CD4-positive, alpha-beta T cell treated with Interleukin-15 for 4 hours (primary cell): ENCODE data around the gene C19orf12.

Experiments used
- DNase-seq: peaks from one replicate; pipeline ENCODE4 v3.0.0-alpha.2; 2020; ENCODE audit warnings: low spot score

The C19orf12 gene

GRCh38 chr19:29697523-29698261 lies 17.4 kb downstream of the C19orf12 start:
- DNase-seq = no peak

- no peak for DNase-seq
Observed at GRCh38 chr19:29696565-29696846, 18.6 kb downstream of the C19orf12 start.

GRCh38 chr19:29695765-29696564 lies 19.1 kb downstream of the C19orf12 start:
- no peak for DNase-seq

GRCh38 chr19:29694669-29695627 lies 20.1 kb downstream of the C19orf12 start:
- DNase-seq = peak; percentile 81

GRCh38 chr19:29694161-29694560 lies 20.9 kb downstream of the C19orf12 start:
- no peak for DNase-seq

GRCh38 chr19:29690842-29691241 lies 24.2 kb downstream of the C19orf12 start:
- peak; percentile 74 for DNase-seq

- no peak for DNase-seq
Observed at GRCh38 chr19:29687897-29688728, 26.9 kb downstream of the C19orf12 start.

GRCh38 chr19:29687244-29687896 lies 27.7 kb downstream of the C19orf12 start:
- DNase-seq = no peak

GRCh38 chr19:29686285-29686805 lies 28.7 kb downstream of the C19orf12 start:
- DNase-seq = no peak

- DNase-seq = no peak
Observed at GRCh38 chr19:29685326-29685725, 29.7 kb downstream of the C19orf12 start.

- no peak for DNase-seq
Observed at GRCh38 chr19:29683009-29683408, 32.1 kb downstream of the C19orf12 start.

- no peak for DNase-seq
Observed at GRCh38 chr19:29682236-29682895, 32.7 kb downstream of the C19orf12 start.

- no peak for DNase-seq
Observed at GRCh38 chr19:29681422-29682235, 33.4 kb downstream of the C19orf12 start.

- no peak for DNase-seq
Observed at GRCh38 chr19:29680937-29681336, 34.1 kb downstream of the C19orf12 start.

- DNase-seq = peak; percentile 78
Observed at GRCh38 chr19:29680447-29680846, 34.6 kb downstream of the C19orf12 start.

- DNase-seq = no peak
Observed at GRCh38 chr19:29679598-29680210, 35.4 kb downstream of the C19orf12 start.

GRCh38 chr19:29678484-29679106 lies 36.5 kb downstream of the C19orf12 start:
- no peak for DNase-seq
